Activated T-cell treated with anti-CD3 and anti-CD28 coated beads for 1 hour (primary cell): ENCODE data around the gene BMERB1.
A peak's percentile ranks its signal among the peaks of the same experiment; 100 is the strongest.
"Not testable (repeated sequence)": the region's sequence is repeated elsewhere in the genome, so short reads cannot be mapped to it uniquely, and the experiment has no call there.

ENCODE experiments used
- DNase-seq: peaks from one replicate; pipeline ENCODE4 v3.0.0-alpha.2; 2020; ENCODE audit warnings: low read depth

The BMERB1 gene

DNA sequence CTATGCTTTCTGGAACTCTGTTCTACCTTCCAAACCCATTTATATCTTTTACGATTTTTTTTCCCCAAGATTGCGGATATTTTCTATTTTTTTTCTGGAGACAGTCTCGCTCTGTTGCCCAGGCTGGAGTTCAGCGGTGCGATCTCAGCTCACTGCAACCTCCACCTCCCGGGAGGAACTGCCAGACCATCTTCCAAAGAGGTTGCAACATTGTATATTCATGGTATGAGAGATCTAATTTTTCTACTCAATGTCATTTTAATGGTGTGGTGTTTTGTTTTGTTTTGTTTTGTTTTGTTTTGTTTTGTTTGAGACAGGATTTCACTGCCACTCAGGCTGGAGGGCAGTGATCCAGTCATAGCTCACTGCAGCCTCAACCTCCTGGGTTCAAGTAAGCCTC lies 8.5 kb upstream of the BMERB1 start:
- DNase-seq = no peak

GRCh38 chr16:15426796-15427195 lies 7.6 kb upstream of the BMERB1 start:
- no peak for DNase-seq

DNA sequence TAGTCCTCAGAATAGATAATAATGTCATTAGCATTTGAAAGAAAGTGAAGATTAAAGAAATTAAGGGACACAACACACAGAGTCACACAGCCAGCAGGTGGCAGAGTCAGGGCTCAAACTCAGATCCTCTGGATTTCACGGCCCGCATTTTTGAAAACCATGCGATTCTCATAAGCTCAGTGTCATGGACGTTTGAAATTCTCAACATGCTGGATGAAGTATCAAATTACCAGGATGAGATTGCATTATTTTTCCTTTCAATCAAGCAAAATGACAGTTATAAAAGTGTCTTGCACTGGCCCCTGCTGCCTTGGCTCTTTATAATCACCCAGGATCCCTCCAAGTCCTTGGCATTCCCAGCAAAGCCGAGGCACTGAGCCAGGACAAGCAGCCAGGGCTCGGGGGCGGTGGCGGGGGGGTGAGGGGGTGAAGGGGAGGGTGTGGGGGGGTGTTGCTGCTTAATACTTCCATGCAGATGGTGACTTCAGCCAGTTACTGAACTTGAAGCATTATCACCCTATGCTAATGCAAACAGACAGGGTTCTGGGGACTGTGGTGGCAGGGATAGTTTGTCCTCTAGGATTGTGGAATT lies 6.6 kb upstream of the BMERB1 start:
- peak; percentile 49 for DNase-seq

GRCh38 chr16:15430884-15431283 lies 3.5 kb upstream of the BMERB1 start:
- DNase-seq = not testable (repeated sequence)

DNA sequence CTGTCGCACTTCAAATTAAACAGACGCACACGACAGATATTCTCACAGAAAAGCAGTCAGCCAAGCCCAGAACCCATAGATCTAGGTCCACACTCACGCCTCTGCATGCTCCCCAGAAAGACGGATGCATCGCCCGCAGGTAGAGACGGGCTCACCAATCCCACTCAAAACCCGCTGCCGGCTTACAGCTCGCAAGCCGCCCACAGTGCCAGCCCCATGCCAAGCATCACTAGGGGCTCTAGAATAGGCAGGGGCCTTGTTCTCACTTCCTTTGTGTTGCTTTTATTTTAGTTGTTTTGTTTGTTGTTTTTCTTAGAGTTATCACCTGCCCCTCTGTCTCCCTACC lies 336 bp upstream of the BMERB1 start:
- DNase-seq = no peak

DNA sequence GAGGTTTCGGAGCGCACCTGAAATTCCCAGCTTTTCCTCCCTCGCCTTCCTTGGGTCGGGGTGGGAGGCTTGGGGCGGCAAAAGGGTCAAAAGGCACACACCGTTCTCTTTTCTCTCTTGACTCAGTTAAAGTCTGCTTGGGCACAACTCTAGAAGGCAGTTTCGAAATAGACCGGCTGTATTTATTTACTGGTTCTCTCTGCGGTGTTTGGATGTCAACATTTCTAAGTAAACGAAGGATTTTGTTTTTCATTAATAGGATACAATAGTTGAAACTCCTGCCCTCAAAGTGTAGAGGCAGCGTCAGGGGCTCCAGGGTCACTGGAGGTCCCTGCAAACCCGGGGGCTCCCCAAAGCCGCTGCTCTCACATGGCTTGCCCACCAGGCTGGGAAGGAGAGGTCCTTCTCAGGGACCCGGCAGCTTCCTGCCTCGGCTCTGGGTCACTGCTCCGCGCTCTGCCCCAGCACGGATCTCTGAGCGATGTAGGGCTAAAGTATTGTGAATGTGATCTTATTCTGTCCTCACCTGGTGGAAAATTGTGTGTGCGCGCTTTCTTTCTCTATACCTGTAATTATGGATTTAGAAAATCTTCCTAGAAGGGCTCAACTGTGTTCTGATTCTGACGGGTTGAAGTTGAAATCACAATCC lies 952 bp downstream of the BMERB1 start:
- no peak for DNase-seq

DNA sequence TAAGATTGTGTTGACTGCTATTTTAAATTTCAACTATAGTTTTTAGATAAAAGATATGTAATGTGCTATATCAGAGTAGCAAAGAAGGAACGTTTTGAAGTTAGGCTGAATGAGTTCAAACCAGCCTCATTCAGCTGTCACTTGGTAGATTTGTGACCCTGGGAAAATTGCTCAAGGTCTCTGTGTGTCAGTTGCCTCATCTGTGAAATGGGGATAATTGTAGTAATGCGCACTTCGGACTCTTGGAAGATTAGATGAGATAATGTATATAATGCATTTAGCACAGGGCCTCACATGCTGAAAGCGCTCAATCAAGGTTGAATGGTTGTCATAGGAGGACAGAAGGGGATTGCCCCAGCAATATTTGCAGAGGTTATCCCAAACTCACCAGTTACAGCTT lies 4.7 kb downstream of the BMERB1 start:
- no peak for DNase-seq

GRCh38 chr16:15439521-15439920 lies 5.1 kb downstream of the BMERB1 start:
- no peak for DNase-seq

- no peak for DNase-seq
Measured at GRCh38 chr16:15440852-15441251, 6.5 kb downstream of the BMERB1 start.

- DNase-seq = not testable (repeated sequence)
Measured at GRCh38 chr16:15442140-15442539, 7.8 kb downstream of the BMERB1 start.

GRCh38 chr16:15443753-15444152 lies 9.4 kb downstream of the BMERB1 start:
- DNase-seq = no peak

DNA sequence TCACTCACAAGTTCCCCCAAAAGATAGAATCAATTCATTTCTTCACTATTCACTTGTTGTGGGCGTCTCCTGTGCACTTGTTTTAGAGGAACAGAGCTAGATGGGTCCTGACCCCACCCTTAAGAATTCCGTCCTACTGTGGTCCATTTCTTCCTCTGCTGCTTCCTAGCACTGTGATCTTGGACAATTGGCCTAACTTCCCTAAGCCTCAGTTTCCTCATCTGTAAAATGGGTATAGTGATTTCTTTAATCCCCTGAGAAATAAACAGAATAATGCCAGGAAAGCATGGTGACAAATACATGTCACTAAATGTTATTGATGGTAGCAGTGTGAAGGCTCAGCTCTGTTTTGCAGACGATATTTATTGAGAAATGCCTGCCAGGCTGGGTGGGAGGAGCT lies 9.9 kb downstream of the BMERB1 start:
- DNase-seq = no peak

DNA sequence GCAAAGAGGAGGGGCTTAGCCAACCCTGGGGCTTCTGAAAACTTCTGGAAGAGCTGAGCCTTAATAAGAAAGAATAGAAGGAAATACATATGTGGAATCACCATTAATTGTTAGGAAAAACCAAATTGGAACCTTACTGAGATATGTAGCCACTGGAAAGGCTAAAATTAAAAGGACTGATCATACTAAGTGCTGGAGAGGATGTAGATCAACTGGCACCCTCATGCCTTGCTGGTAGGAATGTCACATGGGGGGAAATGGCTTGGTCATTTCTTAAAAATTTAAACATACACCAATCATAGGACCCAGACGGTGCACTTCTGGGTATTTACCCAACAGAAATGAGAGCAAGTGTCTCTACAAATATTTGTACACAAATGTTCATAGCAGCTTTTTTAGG lies 11.1 kb downstream of the BMERB1 start:
- no peak for DNase-seq

GRCh38 chr16:15446901-15447300 lies 12.5 kb downstream of the BMERB1 start:
- no peak for DNase-seq

DNA sequence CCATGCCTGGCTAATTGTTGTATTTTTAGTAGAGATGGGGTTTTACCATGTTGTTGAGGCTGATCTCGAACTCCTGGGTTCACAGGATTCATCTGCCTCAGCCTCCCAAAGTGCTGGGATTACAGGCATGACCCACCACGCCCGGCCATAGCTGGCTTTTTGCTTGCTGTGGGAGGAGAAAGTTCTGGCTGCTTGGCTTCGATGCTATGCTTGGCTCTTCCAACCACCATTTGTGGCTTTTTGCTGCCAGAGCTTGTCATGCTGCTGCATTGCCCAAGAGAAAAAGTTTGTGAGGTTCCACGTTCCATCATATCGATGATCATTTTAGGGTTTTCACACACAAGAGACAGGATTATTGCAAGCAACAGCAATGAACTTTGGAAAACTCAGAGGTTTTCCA lies 16.2 kb downstream of the BMERB1 start:
- DNase-seq = no peak

DNA sequence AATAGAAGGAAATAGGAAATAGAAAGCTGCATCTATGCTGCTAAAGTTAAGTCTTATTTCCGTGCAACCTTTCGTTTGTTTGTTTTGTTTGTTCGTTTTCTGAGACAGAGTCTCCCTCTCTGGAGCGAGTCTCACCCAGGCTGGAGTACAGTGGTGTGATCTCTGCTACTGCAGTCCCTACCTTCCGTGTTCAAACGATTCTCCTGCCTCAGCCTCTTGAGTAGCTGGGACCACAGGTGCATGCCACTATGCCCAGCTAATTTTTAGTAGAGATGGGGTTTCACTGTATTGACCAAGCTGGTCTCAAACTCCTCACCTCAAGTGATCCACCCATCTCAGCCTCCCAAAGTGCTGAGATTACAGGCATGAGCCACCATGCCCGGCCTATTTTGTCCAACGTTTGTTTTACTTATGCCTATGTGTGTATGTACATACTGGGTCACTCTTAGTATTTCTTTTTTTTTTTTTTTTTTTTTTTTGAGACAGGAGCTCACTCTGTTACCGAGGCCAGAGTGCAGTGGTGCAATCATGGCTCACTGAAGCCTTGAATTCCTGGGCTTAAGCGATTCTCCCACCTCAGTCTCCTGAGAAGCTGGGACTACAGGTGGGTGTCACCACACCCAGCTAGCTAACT lies 16.8 kb downstream of the BMERB1 start:
- no peak for DNase-seq

DNA sequence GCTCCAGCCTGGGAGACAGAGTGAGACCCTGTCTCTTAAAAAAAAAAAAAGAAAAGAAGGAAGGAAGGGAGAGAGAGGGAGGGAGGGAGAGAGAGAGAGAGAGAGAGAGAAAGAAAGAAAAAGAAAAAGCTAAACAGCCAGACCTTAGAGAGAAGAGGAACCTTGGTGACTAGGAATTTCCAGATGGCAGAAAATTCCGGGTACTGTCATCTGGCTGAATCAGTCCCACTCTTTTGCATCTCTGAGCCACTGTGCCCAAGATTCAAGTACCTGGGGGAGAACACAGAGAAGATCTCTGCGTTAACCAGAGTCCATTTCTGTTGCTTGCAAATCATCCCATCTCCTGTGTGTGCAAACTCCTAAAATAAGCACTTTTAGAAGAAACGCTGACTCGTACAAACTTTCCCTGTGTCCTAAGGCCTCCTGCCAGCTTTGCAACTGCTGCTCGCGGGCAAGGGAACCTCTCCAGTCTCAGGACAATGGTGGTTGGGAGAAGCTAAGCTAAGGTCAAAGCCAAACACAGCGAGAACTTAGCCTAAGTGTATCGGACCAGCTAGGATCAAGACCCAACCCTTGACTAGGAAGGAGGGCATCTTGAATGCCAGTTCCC lies 18.0 kb downstream of the BMERB1 start:
- DNase-seq = no peak

- not testable (repeated sequence) for DNase-seq
Measured at GRCh38 chr16:15453296-15453695, 18.9 kb downstream of the BMERB1 start.

DNA sequence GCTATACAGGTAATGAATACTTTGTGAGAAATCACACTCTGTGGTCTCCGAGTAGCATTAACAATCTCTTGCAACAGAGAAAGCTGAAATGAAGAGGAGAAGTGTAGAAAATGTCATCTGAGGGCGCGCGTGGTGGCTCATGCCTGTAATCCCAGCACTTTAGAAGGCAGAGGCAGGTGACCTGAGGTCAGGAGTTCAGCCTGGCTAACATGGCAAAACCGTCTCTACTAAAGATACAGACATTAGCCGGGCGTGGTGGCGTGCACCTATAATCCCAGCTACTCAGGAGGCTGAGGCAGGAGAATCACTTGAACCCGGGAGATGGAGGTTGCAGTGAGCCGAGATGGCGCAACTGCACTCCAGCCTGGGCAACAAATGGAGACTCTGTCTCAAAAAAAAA lies 20.5 kb downstream of the BMERB1 start:
- DNase-seq = not testable (repeated sequence)

DNA sequence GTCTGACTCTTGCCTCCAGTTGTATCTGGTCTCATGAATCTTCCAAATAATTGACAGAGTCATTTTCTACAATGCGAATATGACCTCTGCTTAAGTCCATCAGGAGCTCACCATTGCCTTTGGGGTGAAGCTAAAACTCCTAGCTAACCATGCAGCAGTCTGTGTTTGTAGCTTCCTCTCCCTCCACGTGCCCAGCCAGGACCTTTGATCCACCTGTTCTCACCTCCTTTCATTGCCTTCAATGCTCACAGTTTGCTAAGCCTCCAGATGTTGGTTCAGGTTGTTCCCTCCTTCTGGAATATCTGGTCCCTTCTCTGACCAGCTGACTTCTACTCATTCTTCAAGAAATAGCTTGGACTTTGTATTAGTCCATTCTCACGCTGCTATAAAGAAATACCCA lies 23.0 kb downstream of the BMERB1 start:
- no peak for DNase-seq

DNA sequence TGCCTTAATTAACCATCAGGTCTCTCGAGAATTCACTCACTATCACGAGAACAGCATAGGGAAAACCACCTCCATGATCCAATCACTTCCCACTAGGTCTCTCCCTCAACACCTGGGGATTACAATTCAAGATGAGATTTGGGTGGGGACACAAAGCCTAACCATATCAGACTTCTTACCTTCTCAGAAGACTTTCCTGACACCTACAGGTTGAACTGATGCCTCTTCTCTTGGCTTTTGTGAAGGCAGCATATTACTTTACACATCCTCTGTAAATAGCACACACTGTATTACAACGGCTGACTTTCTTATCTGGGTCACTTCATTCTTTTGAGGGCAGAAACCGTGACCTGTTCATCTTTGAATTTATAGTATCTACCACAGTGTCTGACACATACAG lies 23.6 kb downstream of the BMERB1 start:
- DNase-seq = no peak

DNA sequence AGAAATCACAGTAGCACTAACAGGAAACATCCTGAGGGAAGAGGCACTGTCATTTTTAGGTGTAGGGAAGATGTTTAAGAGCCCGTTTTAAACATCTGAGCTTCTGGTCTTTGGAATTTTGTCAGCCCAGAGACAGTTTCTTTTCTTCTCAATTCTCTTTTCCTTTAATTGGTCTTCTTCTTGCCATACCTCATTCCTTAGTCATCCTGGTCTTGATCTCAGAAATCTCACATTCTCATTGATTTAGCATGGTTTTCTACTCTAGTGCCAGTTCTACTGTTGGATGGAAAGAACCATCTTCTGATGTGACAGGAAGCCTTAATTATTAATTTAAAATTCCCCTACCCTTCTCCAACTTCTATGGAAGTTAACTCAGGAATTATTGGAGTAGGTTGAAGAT lies 25.4 kb downstream of the BMERB1 start:
- no peak for DNase-seq

- DNase-seq = no peak
Measured at GRCh38 chr16:15460601-15461000, 26.2 kb downstream of the BMERB1 start.
